GM13976 (cell line): ENCODE results near the gene AKAP9.

Experiments used
- DNase-seq: peaks from one replicate; pipeline ENCODE4 v3.0.0; 2012; ENCODE audit warnings: low spot score
- CTCF ChIP-seq: IDR thresholded peaks from 2 replicates; pipeline ENCODE4 v1.5.1; 2012; ENCODE audit warnings: borderline replicate concordance, mild to moderate bottlenecking; ENCODE audit not compliant: insufficient read depth; ENCODE audit errors: extremely low read depth, missing control alignments, control extremely low read depth
- in situ Hi-C: fragments of 300-500 bp; cut with MboI; formaldehyde crosslinking; loops from one replicate; pipeline ENCODE4 v1.12.0; 2022; ENCODE audit warnings: low sequenced_read_pairs, mixed read lengths, inconsistent platforms; ENCODE audit not compliant: unreplicated experiment

Gene AKAP9

GRCh38 chr7:92028226-92028625 is 87.6 kb downstream of the AKAP9 start:
- no peak for TF ChIP-seq CTCF
- DNase-seq: no peak
- in situ Hi-C loops: no loop called here

GRCh38 chr7:92028686-92029085 is 88.0 kb downstream of the AKAP9 start:
- DNase-seq: no peak
- no peak for TF ChIP-seq CTCF
- in situ Hi-C loops: no loop called here

GRCh38 chr7:92034116-92034515 is 93.5 kb downstream of the AKAP9 start:
- TF ChIP-seq CTCF: no peak
- in situ Hi-C loops: no loop called here
- DNase-seq: no peak

- no peak for TF ChIP-seq CTCF
Measured at GRCh38 chr7:92035576-92035975, 94.9 kb downstream of the AKAP9 start.

GRCh38 chr7:92039900-92040299 is 99.2 kb downstream of the AKAP9 start:
- DNase-seq: no peak
- TF ChIP-seq CTCF: no peak
- in situ Hi-C loops: no loop called here

More at GRCh38 chr7:92035576-92035975, 94.9 kb downstream of the AKAP9 start:
- no peak for DNase-seq
- in situ Hi-C loops: no loop called here

GRCh38 chr7:92042056-92042737 is 101.5 kb downstream of the AKAP9 start:
- DNase-seq: no peak
- TF ChIP-seq CTCF: no peak
- in situ Hi-C loops: no loop called here
